ENCODE results near the gene ZNF292.

ZNF292 gene

DNA sequence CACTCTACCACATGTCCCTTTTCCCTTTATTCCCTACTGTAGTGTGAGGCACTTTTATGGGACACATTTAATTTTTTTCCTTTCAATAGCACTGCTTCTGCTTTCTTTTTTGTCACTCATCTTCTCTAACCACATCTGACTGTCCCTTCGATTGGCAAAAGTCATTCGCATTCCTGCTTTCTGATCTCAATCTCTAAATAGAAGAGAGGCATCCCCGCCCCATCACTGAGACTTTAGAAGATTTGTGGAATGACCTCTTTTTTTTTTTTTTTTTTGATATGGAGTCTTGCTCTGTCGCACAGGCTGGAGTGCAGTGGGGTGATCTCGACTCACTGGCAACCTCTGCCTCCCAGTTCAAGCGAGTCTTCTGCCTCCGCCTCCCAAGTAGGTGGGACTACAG is 9.1 kb downstream of the ZNF292 start:
- TF ChIP-seq MYC (IDR thresholded peaks at IDR 0.05; ENCODE audit: low read depth, low read length) (no peak), POLR2A (IDR thresholded peaks at IDR 0.05; ENCODE audit: extremely low read depth, insufficient read length) (no peak)
- TF ChIP-seq, protein P1, sequence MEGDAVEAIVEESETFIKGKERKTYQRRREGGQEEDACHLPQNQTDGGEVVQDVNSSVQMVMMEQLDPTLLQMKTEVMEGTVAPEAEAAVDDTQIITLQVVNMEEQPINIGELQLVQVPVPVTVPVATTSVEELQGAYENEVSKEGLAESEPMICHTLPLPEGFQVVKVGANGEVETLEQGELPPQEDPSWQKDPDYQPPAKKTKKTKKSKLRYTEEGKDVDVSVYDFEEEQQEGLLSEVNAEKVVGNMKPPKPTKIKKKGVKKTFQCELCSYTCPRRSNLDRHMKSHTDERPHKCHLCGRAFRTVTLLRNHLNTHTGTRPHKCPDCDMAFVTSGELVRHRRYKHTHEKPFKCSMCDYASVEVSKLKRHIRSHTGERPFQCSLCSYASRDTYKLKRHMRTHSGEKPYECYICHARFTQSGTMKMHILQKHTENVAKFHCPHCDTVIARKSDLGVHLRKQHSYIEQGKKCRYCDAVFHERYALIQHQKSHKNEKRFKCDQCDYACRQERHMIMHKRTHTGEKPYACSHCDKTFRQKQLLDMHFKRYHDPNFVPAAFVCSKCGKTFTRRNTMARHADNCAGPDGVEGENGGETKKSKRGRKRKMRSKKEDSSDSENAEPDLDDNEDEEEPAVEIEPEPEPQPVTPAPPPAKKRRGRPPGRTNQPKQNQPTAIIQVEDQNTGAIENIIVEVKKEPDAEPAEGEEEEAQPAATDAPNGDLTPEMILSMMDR (IDR thresholded peaks at IDR 0.05; ENCODE audit: low read depth, low read length) = no peak
- TF ChIP-seq, protein P2, sequence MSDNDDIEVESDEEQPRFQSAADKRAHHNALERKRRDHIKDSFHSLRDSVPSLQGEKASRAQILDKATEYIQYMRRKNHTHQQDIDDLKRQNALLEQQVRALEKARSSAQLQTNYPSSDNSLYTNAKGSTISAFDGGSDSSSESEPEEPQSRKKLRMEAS (IDR thresholded peaks at IDR 0.05; ENCODE audit: low read depth, low read length) = no peak

DNA sequence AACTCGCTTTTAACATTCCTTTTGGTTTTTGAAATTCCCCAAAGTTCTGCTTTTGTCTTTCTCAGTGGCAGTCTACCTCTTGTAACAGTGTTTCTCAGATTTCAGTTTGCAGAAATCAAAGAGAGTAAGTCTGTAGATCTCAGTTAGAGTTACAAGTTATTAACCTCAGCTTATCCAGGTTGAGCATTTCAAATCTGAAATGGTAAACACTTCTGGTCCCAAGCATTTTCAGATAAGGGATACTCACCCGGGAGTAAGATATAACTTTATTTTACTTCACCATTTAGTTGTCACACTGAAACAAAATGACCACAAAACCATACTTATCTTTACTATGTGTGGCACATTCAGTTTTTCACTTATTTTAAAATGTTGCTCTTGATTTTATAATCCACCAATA is 9.8 kb downstream of the ZNF292 start:
- no peak for DNase-seq (ENCODE audit: low read depth)
- no peak for TF ChIP-seq POLR2A (IDR thresholded peaks at IDR 0.05; ENCODE audit: extremely low read depth, insufficient read length)
- TF ChIP-seq, protein P1 (IDR thresholded peaks at IDR 0.05; ENCODE audit: low read depth, low read length) = no peak
- TF ChIP-seq, protein P2 (IDR thresholded peaks at IDR 0.05; ENCODE audit: low read depth, low read length) = no peak
- TF ChIP-seq MYC (IDR thresholded peaks at IDR 0.05; ENCODE audit: low read depth, low read length) = no peak
- no peak overlapping the region for H3K4me3 ChIP-seq (ENCODE audit: low read depth, low read length)

More for the DNA sequence above, 9.1 kb downstream of the ZNF292 start:
- no peak for DNase-seq (ENCODE audit: low read depth)
- H3K4me3 ChIP-seq (ENCODE audit: low read depth, low read length) = no peak overlapping the region

DNA sequence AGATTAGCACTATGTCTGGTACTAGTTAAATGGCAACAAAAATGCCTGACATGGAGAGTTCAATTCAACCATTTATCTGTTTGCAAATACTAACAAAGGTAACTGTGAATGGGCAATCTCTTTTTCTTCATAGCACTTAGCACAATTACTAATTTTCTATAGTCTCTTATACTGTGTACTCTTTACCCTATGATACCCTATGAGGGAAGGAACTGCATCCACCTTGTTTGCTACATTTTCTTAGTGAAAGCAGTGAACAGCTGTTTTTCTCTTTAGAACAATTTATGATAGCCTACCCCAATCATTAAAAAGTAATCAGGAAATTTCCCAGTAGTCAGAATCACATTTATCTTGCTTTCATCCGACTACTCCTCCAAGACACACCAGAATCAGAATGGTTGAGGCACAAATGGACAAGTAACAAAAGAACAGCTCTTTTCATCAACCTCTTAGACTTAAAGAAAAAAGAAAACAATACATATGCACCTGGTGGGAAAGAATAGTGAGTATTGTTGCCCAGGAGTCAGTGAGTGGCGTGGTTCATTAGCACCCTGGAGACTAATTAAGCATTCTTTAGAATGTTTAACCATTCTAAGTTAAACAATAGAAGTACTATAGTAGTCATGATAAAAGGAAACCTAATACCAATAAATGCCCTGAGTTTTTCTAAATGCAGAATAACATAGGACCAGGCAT is 16.7 kb downstream of the ZNF292 start:
- H3K4me3 ChIP-seq (ENCODE audit: low read depth, low read length) = no peak overlapping the region
- DNase-seq (ENCODE audit: low read depth) = no peak
- TF ChIP-seq MYC (IDR thresholded peaks at IDR 0.05; ENCODE audit: low read depth, low read length) (no peak), POLR2A (IDR thresholded peaks at IDR 0.05; ENCODE audit: extremely low read depth, insufficient read length) (no peak)
- TF ChIP-seq, protein P1 (IDR thresholded peaks at IDR 0.05; ENCODE audit: low read depth, low read length) = no peak
- TF ChIP-seq, protein P2 (IDR thresholded peaks at IDR 0.05; ENCODE audit: low read depth, low read length) = no peak

DNA sequence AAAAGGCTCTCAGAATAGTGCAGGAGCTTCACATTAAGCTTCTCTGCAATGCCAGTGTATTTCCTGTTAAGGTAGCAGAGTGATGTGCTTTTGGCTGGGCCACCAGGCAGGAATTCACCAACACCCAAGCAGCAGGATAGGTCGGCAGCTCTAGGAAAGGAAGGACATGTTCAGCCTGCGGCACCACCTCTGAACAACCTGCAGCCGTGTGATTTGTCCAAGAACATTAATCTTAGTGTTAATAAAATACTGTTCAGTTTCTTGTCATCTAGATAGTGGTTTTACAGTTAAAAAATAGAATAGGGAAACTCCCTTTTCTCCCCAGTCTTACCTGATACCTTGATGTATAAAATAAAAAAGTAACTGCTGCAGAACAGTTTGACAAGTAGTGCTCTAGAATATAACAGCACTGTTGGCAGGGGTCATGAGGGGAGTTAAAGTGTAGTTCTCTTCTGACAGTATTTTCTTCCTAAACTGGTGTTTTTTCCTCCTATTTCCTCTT is 18.8 kb downstream of the ZNF292 start:
- no peak overlapping the region for H3K4me3 ChIP-seq (ENCODE audit: low read depth, low read length)
- DNase-seq (ENCODE audit: low read depth) = no peak

DNA sequence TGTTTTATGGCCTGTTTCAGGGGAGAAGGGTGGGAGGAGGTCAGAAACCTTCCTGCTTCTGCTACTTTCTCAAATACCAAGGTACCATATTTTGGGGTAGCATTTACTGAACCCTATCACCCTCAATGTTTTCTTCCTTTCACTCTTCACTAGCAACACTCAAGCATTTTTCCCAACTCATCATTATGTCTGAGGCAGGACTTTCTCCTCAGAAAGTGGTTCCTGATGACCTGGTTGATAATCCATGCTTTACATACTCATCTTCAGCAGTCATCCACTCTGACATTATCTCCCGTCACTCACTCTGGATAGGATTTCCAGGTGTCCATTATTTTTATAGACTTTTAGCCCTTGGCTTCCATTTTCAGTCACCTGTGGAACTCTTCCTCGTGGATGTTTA is 21.1 kb downstream of the ZNF292 start:
- no peak for DNase-seq (ENCODE audit: low read depth)
- no peak overlapping the region for H3K4me3 ChIP-seq (ENCODE audit: low read depth, low read length)
- no peak for TF ChIP-seq POLR2A (IDR thresholded peaks at IDR 0.05; ENCODE audit: extremely low read depth, insufficient read length)
- TF ChIP-seq, protein P2 (IDR thresholded peaks at IDR 0.05; ENCODE audit: low read depth, low read length) = no peak
- TF ChIP-seq, protein P1 (IDR thresholded peaks at IDR 0.05; ENCODE audit: low read depth, low read length) = no peak
- TF ChIP-seq MYC (IDR thresholded peaks at IDR 0.05; ENCODE audit: low read depth, low read length) = no peak

More for the DNA sequence above, 18.8 kb downstream of the ZNF292 start:
- TF ChIP-seq MYC (IDR thresholded peaks at IDR 0.05; ENCODE audit: low read depth, low read length) (no peak), POLR2A (IDR thresholded peaks at IDR 0.05; ENCODE audit: extremely low read depth, insufficient read length) (no peak)
- TF ChIP-seq, protein P2 (IDR thresholded peaks at IDR 0.05; ENCODE audit: low read depth, low read length) = no peak
- TF ChIP-seq, protein P1 (IDR thresholded peaks at IDR 0.05; ENCODE audit: low read depth, low read length) = no peak

Data from NB4 (cell line).